Measurements from ENCODE around the gene LIG3.
"Not testable (repeated sequence)": the region's sequence is repeated elsewhere in the genome, so short reads cannot be mapped to it uniquely, and the experiment has no call there.

Gene LIG3

DNA sequence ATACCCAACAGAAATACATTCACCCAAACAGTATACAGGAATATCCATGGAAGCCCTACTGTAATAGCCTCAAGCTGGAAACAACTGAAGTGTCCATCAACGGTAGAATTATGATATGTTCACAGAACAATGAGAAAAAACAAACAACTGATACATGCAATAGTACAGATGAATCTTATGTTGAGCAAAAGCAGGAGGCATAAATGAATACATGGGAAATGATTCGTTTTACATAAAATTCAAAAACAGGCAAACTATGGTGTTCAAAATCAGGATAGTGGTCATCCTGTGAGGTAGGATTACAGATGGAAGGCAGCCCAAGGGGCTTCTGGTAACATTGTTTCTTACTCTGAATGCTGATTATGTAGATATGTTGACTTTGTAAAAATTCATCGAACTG, 58.1 kb downstream of the LIG3 start:
- TF ChIP-seq CTCF (conservative IDR thresholded peaks at IDR 0.05; ENCODE audit: low read depth, low read length) = no peak

GRCh38 chr17:35041390-35041789, 61.1 kb downstream of the LIG3 start:
- TF ChIP-seq CTCF (conservative IDR thresholded peaks at IDR 0.05; ENCODE audit: low read depth, low read length) = no peak
- DNase-seq (ENCODE audit: low read depth) = no peak
- H3K4me3 ChIP-seq (ENCODE audit: low read length) = no peak overlapping the region

More for the DNA sequence above, 58.1 kb downstream of the LIG3 start:
- no peak for DNase-seq (ENCODE audit: low read depth)
- H3K4me3 ChIP-seq (ENCODE audit: low read length) = no peak overlapping the region

- H3K4me3 ChIP-seq (ENCODE audit: low read length) = no peak overlapping the region
- no peak for TF ChIP-seq CTCF (conservative IDR thresholded peaks at IDR 0.05; ENCODE audit: low read depth, low read length)
- no peak for DNase-seq (ENCODE audit: low read depth)
Observed at GRCh38 chr17:35044181-35044580, 63.9 kb downstream of the LIG3 start.

DNA sequence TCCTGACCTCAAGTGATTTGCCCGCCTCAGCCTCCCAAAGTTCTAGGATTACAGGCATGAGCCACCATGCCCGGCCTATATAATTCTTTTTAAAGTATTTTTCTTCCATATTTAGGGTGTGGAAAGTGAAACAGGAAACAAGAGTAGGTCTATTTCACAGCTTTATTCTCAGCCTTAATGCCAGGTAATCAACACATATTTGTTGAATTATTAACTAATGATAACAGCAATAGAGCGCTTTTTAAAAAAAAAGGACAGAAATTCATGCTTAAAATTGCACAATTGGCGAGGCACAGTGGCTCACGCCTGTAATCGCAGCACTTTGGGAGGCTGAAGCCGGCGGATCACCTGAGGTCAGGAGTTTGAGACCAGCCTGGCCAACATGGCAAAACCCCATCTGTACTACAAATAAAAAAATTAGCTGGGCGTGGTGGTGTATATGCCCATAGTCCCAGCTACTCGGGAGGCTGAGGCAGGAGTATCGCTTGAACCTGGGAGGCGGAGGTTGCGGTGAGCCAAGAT, 65.2 kb downstream of the LIG3 start:
- not testable (repeated sequence) for H3K4me3 ChIP-seq (ENCODE audit: low read length); DNase-seq (ENCODE audit: low read depth)

GRCh38 chr17:35046245-35046644, 65.9 kb downstream of the LIG3 start:
- TF ChIP-seq CTCF (conservative IDR thresholded peaks at IDR 0.05; ENCODE audit: low read depth, low read length) = no peak

GRCh38 chr17:35046740-35047283, 66.5 kb downstream of the LIG3 start:
- peak; percentile 38 for DNase-seq (ENCODE audit: low read depth)
- H3K4me3 ChIP-seq (ENCODE audit: low read length) = peak overlapping the region; percentile 31
- no peak for TF ChIP-seq CTCF (conservative IDR thresholded peaks at IDR 0.05; ENCODE audit: low read depth, low read length)

More at GRCh38 chr17:35046245-35046644, 65.9 kb downstream of the LIG3 start:
- peak overlapping the region; percentile 19 for H3K4me3 ChIP-seq (ENCODE audit: low read length)
- DNase-seq (ENCODE audit: low read depth) = no peak

- TF ChIP-seq CTCF (conservative IDR thresholded peaks at IDR 0.05; ENCODE audit: low read depth, low read length) = no peak
- no peak overlapping the region for H3K4me3 ChIP-seq (ENCODE audit: low read length)
- DNase-seq (ENCODE audit: low read depth) = no peak
Observed at GRCh38 chr17:35048685-35049379, 68.5 kb downstream of the LIG3 start.

Data from retinal pigment epithelial cell (primary cell).